Measurements from ENCODE around the gene SPEF2. TPM values are rescaled to one million over a fixed set of nuclear protein-coding genes. Genes with fewer than 3 reads are reported as not detected.
A peak's percentile ranks its signal among the peaks of the same experiment; 100 is the strongest.

Gene SPEF2
- total and polyA plus RNA-seq, 8 donors, result 1.5 to 25.4 (median 3.8) TPM

GRCh38 chr5:35816881-35817521, 199.3 kb downstream of the SPEF2 start:
- Histone ChIP-seq H3K36me3 (no peaks in the 10 kb centered on the region), H3K4me1 (no peaks in the 10 kb centered on the region), H3K27me3 (no peaks in the 10 kb centered on the region), H3K27ac (peak overlapping the region in 2 of 5 donors; percentile 14 to 25), H3K4me3 (no peak overlapping the region), H3K9me3 (no peaks in the 10 kb centered on the region)
- intact Hi-C loops (cut with DNase I; ENCODE audit: low total_unique reads), result no loop called here
- 28 to 44% (median 32%) methylated on average over 4 of the region's 4 CpGs for WGBS, 5 donors
- DNase-seq, result no peak
- no peak for TF ChIP-seq POLR2AphosphoS5 (IDR thresholded peaks at IDR 0.05)
- no peak for TF ChIP-seq POLR2A (IDR thresholded peaks at IDR 0.05)
- TF ChIP-seq EP300 (IDR thresholded peaks at IDR 0.05), result no peak
- no peak for TF ChIP-seq CTCF (IDR thresholded peaks at IDR 0.05)

DNA sequence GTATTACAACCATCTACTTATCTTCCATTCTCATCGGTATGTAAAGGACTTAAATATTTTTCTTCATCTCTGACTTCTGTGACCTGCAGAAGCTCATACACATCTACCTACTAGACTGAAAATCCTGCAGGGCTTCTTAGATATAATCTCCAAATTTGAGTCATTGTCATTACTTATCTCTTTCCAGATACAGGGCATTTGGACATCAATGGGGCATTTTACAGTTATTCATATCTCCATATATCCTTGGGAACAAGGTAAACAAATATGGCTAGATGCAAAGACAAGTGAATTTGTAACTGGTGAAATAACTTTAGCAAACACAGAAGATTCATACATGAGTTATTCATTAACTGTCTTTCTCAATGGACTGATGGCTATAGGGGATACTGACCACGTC, 201.4 kb downstream of the SPEF2 start:
- H3K4me1 ChIP-seq, result no peaks in the 10 kb centered on the region
- 71 to 78% (median 77%) methylated on average over 2 of the region's 2 CpGs for WGBS, 5 donors
- no peak overlapping the region for H3K27ac ChIP-seq
- H3K36me3 ChIP-seq, result no peaks in the 10 kb centered on the region
- TF ChIP-seq EP300 (IDR thresholded peaks at IDR 0.05) (no peak), POLR2A (IDR thresholded peaks at IDR 0.05) (no peak), CTCF (IDR thresholded peaks at IDR 0.05) (no peak), POLR2AphosphoS5 (IDR thresholded peaks at IDR 0.05) (no peak)
- intact Hi-C loops (cut with DNase I; ENCODE audit: low total_unique reads), result no loop called here
- DNase-seq, result no peak
- H3K4me3 ChIP-seq, result no peak overlapping the region
- no peaks in the 10 kb centered on the region for H3K27me3 ChIP-seq
- H3K9me3 ChIP-seq, result no peaks in the 10 kb centered on the region

GRCh38 chr5:35819668-35820067, 202.0 kb downstream of the SPEF2 start:
- no peaks in the 10 kb centered on the region for H3K36me3 ChIP-seq
- H3K27ac ChIP-seq, result no peak overlapping the region
- H3K4me1 ChIP-seq, result no peaks in the 10 kb centered on the region
- H3K9me3 ChIP-seq, result no peaks in the 10 kb centered on the region
- no peaks in the 10 kb centered on the region for H3K27me3 ChIP-seq
- DNase-seq, result no peak
- 82 to 96% (median 89%) methylated on average over 1 of the region's 1 CpG for WGBS, 5 donors
- intact Hi-C loops (cut with DNase I; ENCODE audit: low total_unique reads), result no loop called here
- H3K4me3 ChIP-seq, result no peak overlapping the region
- no peak for TF ChIP-seq POLR2A (IDR thresholded peaks at IDR 0.05)
- TF ChIP-seq POLR2AphosphoS5 (IDR thresholded peaks at IDR 0.05), result no peak
- TF ChIP-seq CTCF (IDR thresholded peaks at IDR 0.05), result no peak
- no peak for TF ChIP-seq EP300 (IDR thresholded peaks at IDR 0.05)

DNA sequence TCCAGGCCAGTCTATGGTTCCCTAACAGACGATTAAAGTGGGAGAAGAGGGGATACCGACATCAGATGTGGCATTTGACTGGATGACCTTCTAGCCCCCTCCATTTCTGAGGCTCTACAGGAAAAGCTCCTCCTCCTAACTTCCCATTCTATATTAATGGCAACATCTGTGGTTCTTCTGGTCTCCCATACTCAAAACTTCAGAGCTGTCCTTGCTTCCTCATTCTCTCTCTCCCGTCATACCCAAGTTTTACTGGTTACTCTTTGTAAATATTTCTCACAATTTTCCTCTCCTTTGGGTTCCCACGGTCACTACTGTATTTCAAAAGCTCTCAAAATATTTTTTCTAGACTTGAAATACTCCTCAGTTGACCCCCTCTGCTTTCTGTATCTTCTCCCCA, 203.1 kb downstream of the SPEF2 start:
- no peaks in the 10 kb centered on the region for H3K36me3 ChIP-seq
- no peak for TF ChIP-seq POLR2AphosphoS5 (IDR thresholded peaks at IDR 0.05)
- no peak for TF ChIP-seq POLR2A (IDR thresholded peaks at IDR 0.05)
- no peak for TF ChIP-seq CTCF (IDR thresholded peaks at IDR 0.05)
- TF ChIP-seq EP300 (IDR thresholded peaks at IDR 0.05), result no peak
- DNase-seq, result no peak
- no peak overlapping the region for H3K27ac ChIP-seq
- no peaks in the 10 kb centered on the region for H3K4me1 ChIP-seq
- peaks cover 0 to 6% (median 0%) of the 10 kb centered on the region in 3 donors for H3K27me3 ChIP-seq
- WGBS, 5 donors, result 54 to 79% (median 74%) methylated on average over 4 of the region's 4 CpGs
- intact Hi-C loops (cut with DNase I; ENCODE audit: low total_unique reads), result no loop called here
- H3K9me3 ChIP-seq, result no peaks in the 10 kb centered on the region
- no peak overlapping the region for H3K4me3 ChIP-seq
